Muscle of back (tissue), 11 donors: ENCODE measurements around the gene HEXD. TPM values are rescaled to one million over a fixed set of nuclear protein-coding genes. Genes with fewer than 3 reads are reported as not detected.
"Not testable (repeated sequence)": the region's sequence is repeated elsewhere in the genome, so short reads cannot be mapped to it uniquely, and the experiment has no call there.

ENCODE experiments used
- DNase-seq, 3 donors: peaks; one replicate each; pipeline versions ENCODE4 v3.0.0 to v3.0.0-alpha.2; 2013
- polyA plus RNA-seq, 10 donors: library from polyadenylated mRNA; unstranded; fragments of 120-200 nt; gene quantifications; one replicate each; pipeline ENCODE4 v1.2.1, GENCODE V29; 2013; ENCODE audit not compliant: insufficient read length in 10 of 10

The HEXD gene
- polyA plus RNA-seq, 10 donors = 17.0 to 29.4 (median 18.4) TPM

DNA sequence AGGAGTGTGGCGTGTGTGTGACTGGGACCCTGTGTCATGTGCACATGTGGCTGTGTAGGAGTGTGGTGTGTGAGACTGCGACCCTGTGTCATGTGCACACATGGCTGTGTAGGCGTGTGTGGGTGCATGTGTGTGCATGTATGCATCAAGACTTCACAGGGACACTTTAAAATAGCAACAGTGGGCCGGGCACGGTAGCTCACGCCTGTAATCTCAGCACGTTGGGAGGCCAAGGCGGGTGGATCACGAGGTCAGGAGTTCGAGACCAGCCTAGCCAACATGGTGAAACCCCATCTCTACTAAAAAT, 36.5 kb upstream of the HEXD start:
- DNase-seq = not testable (repeated sequence)

DNA sequence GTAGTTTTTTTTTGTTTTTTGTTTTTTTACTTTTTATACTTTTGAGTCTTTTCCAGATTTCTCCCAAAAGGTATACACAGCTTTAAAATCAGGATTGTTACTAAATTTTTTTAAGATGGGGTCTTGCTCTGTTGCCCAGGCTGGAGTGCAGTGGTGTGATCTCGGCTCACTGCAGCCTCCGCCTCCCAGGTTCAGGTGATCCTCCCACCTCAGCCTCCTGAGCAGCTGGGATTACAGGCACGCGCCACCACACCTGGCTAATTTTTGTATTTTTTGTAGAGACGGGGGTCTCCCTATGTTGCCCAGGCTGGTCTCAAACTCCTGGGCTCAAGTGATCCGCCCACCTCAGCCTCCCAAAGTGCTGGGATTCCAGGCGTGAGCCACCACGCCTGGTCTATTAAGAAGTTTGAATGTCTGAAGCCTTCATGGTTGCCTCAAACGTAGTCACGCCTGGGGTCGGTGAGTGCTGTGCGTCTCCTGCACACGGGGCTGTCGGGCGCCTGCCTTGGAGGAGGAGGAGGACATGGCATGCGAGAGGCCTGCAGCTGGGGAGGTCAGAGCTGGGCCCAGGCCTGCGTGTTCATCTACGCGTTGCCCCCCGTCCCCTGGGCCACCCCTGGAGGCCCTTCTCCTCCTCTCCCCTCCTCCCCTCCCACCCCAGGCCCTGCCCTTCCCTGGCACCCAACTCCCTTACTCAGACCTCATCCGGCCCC, 35.8 kb upstream of the HEXD start:
- not testable (repeated sequence) for DNase-seq

- DNase-seq = no peak
Observed at GRCh38 chr17:82382933-82383255, 35.3 kb upstream of the HEXD start.

DNA sequence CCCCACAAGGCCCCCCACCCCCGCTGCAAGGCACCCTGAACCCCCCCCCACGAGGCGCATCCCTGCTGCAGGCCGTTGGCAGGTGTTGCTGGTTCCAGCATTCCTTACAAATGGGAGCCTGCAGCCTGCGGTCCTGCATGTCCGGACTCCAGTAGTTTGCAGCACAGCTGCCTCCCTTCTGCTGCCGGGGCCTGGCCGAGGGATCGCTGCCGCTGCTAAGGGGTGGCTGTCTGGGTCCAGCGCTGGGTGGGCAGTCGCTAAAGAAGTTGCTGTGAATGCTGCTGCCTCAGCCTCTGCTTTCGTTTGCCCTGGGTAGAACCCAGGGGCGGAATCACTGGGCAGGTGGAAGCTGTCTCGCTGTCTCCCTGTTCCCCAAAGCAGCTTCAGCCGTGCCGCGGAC, 34.7 kb upstream of the HEXD start:
- DNase-seq = peak in 1 of 3 donors; percentile 42

- no peak for DNase-seq
Observed at GRCh38 chr17:82384051-82384729, 34.0 kb upstream of the HEXD start.

GRCh38 chr17:82384730-82385481, 33.2 kb upstream of the HEXD start:
- peak; percentile 43 to 84 (median 79) for DNase-seq

DNA sequence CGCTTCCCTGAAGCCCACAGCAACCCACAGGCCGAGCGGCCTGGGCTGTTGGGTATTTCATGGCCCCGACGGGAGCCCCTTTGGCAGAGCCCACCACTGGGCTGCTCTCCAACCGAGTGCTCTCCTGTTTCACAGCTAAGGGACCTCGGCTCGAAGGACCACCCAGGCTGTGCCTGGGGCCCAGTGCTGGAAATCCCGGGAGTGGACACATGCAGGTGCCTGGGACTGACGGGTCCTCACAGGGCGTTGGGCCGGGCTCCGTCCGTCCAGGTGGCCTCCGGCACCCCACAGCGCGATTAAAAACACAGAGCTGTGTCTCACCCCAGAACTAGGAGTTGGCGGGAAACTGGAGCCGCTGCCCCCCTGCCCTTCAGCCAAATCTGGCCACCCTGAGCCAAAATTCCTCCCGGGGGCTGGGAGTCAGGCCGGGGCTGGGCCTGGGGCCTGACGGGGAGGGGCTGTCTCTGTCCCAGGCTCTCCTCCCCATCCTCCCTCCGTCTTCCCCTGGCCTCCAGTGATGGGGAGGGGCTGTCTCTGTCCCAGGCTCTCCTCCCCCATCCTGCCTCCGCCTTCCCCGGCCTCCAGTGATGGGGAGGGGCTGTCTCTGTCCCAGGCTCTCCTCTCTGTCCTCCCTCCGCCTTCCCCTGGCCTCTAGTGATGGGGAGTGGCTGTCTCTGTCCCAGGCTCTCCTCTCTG, 32.4 kb upstream of the HEXD start:
- DNase-seq = peak in 2 of 3 donors; percentile 81 to 89

GRCh38 chr17:82386255-82386831, 31.8 kb upstream of the HEXD start:
- peak in 2 of 3 donors; percentile 39 to 88 for DNase-seq

DNA sequence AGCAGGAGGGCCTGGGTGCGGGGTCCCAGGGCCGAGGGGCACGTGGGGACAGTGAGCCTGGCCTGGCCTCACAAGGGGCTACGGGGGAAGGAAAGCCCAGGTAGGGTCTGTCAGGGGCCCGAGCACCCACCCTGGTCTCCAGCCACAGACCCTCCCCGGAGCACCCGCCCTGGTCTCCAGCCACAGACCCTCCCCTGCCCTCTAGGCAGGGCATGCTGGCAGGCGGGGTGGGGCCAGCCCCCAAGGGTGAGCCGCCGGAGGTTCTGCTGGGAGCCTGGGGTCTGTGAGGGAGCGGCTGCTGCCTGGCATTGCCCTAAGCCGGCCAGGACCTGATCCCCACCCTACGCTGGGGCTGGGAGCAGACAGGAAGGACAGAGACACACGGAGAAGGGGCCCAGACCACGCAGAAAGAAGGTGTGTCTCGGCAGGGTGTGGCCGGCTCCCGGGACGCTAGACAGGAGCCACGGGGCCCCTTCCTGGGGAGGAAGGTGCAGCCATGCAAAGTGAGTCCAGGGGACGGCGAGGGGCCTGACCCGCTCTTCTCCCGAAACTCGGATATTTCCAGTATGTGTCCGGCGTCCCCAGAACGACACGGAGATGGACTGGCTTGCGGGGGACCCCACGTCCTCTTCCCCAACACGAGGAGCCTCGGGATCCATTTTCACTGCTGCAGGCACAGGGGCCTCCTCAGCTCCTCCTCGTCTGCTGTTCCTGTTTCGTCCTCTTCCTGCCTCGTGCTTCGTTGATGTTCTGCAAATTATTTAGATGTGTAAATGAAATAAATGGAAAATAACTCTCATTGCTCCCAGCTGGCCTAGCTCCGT, 31.1 kb upstream of the HEXD start:
- DNase-seq = no peak

- no peak for DNase-seq
Observed at GRCh38 chr17:82387705-82388106, 30.4 kb upstream of the HEXD start.

GRCh38 chr17:82388223-82388921, 29.8 kb upstream of the HEXD start:
- DNase-seq = peak in 1 of 3 donors; percentile 30

DNA sequence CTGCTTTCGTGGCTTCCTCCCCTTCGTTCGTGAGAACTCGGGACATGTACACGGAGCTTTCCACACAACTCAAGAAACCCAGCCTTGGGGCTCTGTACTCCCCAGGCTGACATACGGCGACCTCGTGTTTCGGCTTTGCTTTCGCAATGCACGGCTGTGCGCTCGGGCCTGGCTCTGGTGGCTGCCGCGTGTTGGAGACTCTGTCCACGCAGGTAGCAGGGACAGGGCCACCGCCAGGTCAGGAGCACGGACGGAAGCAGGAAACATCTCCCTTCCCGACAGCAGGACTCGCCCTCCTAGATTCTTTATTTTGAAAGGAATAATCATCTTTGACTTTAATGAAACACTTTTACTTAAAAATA, 29.2 kb upstream of the HEXD start:
- no peak for DNase-seq

DNA sequence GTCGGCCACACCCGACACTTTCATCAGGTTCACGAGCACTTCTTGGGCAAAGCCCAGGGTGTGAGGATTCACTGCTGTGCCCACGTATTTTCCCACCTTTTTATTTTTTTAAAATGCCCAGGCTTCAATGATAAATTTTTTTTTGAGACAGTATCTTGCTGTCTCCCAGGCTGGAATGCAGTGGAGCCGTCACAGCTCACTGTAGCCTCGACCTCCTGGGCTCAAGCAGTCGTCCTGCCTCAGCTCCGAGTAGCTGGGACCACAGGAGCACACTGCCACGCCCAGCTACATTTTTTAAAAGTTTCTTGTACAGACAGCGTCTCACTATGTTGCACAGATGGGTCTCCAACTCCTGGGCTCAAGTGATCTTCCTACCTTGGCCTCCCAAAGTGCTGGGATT, 28.8 kb upstream of the HEXD start:
- no peak for DNase-seq

DNA sequence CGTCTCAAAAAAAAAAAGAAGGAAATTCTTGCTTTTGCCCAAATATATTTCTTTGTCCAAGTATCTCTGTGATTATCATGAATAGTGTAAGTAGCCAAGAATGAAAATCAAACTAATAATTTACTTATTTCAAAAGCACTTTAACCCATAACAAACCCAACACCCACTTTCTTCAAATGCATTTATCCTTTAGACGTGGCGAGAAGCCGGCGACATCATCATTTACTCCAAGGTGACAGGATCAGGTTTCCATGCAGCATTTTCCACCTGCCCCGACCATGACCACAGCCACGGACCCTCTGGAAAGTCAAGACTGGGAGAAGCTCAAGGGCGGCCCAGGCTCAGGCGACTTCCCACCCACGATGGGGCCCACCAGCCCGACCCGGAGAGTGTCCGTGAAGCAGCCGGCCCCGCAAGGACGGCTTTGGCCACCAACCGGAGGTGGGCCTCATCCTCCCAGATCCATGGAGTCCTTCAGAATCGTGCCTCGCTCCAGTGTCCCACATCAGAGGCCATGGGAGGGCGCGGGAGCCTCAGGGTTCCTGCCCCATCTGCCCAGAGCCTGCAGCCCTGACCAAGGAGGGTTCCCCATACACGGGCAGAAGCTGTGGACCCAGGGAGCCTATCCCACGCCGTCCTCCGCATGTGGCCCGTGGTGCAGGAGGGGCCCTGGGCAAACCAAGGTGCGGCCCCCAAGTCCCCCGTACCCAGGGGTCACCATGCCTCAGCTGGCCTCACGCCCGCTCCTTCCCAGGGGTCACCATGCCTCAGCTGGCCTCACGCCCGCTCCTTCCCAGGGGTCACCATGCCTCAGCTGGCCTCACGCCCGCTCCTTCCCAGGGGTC, 27.9 kb upstream of the HEXD start:
- no peak for DNase-seq

DNA sequence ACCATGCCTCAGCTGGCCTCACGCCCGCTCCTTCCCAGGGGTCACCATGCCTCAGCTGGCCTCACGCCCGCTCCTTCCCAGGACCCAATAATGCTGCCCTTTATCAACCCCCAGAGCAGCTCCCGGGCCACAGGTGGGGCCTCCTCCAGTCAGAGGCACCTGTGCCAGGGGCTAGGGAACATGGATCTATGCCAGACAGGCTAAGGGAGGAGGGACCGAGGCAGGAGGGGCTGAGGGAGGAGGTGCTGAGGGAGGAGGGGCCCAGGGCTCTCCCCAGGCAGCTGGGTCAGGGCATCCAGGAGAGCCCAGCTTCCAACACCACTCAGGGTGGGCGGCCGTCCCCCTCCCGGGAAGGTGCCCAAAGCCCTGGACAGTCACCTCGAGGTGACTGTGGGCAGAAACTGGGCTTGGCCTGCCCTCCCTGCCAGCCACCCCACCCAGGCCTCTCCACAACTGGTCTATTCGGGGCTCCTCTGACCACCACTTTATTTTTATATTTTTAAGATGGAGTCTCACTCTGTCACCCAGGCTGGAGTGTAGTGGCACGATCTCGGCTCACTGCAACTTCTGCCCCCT, 27.2 kb upstream of the HEXD start:
- no peak for DNase-seq

- DNase-seq = no peak
Observed at GRCh38 chr17:82391496-82392066, 26.6 kb upstream of the HEXD start.

GRCh38 chr17:82392209-82392920, 25.8 kb upstream of the HEXD start:
- no peak for DNase-seq

DNA sequence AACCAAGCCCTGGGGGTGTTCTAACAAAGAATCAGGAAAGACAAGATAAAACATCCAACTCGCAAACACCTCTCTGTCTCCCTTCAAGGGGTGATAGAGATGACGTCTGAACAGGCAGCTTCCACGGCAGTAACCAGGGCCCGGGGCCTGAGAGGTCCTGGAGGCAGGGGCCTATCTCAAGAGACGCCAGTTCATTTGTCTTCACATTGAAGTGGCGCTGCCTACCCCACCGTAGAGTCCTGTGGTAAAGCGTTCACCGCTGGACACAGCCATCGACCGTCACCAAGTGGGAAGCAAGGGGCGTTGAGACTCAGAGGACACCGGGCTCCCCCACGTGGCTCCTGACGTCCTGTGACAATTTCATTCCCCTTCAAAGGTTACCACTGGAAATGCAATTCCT, 25.2 kb upstream of the HEXD start:
- no peak for DNase-seq
